ENCODE measurements around the gene GTSE1.

DNA sequence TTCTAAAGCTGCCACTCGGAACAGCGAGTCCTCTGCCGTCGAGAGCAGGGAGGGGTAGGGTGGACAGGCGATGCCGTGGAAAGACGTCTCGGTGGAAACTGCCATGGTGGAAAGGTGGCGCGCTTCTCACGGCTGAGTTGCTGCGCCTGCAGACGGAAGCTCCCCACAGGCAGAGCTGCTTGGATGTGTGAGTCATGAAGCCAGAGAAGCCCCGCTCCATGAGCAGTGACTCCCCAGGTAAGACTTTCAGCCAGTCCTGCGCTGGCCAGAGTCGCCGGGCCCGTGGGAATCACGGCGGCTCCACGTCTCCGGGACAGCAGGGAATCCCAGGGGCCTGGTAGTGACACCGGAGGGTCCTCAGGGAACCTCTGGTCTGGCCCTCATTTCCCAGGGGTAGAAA is 34.8 kb downstream of the GTSE1 start:
- no peak for TF ChIP-seq CTCF (conservative IDR thresholded peaks at IDR 0.05)
- TF ChIP-seq EZH2 (IDR thresholded peaks at IDR 0.05; ENCODE audit: low read depth): no peak
